PC-9 (cell line): ENCODE data around the gene USP9X.

Experiments
- CTCF ChIP-seq: fragments of 200-600 bp; sonication (generic); conservative IDR thresholded peaks from 2 replicates; pipeline ENCODE4 v1.6.1; 2017; ENCODE audit warnings: mixed run types, antibody characterized with exemption, mild to moderate bottlenecking, moderate library complexity
- EZH2 ChIP-seq: fragments of 200-600 bp; sonication (generic); IDR thresholded peaks from 2 replicates; pipeline ENCODE4 v1.8.0; 2017; ENCODE audit warnings: antibody characterized with exemption, low read depth

GRCh38 chrX:41085512-41085877 is 250 bp downstream of the USP9X start:
- no peak for TF ChIP-seq CTCF
- TF ChIP-seq EZH2 = no peak
